ENCODE results near the gene SCRN2.
A peak's percentile ranks its signal among the peaks of the same experiment; 100 is the strongest.

Gene SCRN2

GRCh38 chr17:47821031-47821423, 20.0 kb downstream of the SCRN2 start:
- DNase-seq (ENCODE audit: low read depth in 2 of 2): no peak

GRCh38 chr17:47820033-47820789, 20.9 kb downstream of the SCRN2 start:
- no peak for DNase-seq (ENCODE audit: low read depth in 2 of 2)

- DNase-seq (ENCODE audit: low read depth in 2 of 2): no peak
These were observed 21.6 kb downstream of the SCRN2 start for GRCh38 chr17:47819475-47819874.

GRCh38 chr17:47818002-47818695, 22.9 kb downstream of the SCRN2 start:
- no peak for DNase-seq (ENCODE audit: low read depth in 2 of 2)

- DNase-seq (ENCODE audit: low read depth in 2 of 2): no peak
These were observed 24.1 kb downstream of the SCRN2 start for GRCh38 chr17:47816947-47817346.

DNA sequence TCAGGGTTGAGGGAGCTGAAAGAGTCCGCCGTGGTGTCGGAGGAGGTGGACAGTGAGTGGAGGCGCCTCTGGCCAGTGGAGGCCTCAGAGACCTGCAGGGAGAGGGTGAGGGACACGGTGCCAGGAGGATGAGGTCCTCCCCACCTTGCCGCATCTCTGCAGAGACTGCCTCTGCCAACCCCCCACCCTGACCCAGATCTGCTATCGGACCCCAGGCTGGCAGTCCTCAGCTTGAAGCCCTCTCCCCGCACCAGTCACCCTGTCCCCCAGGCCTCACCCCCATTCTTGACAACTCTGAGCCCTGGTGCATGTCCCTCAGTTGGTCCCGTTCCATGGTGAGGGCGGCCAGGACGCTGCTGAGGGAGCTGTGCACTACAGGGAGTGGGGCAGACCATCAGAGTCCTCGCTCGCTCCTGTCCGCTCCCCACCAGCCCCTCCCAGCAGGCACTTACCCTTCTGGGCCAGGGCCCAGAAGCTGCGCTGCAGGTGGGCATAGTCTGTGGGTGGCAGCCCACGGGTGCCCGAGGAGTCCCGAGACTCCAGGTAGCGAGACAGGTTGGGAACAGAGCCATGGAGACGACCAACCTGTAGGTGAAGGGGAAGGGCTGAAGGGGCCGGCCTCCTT, 24.9 kb downstream of the SCRN2 start:
- DNase-seq (ENCODE audit: low read depth in 2 of 2): no peak

DNA sequence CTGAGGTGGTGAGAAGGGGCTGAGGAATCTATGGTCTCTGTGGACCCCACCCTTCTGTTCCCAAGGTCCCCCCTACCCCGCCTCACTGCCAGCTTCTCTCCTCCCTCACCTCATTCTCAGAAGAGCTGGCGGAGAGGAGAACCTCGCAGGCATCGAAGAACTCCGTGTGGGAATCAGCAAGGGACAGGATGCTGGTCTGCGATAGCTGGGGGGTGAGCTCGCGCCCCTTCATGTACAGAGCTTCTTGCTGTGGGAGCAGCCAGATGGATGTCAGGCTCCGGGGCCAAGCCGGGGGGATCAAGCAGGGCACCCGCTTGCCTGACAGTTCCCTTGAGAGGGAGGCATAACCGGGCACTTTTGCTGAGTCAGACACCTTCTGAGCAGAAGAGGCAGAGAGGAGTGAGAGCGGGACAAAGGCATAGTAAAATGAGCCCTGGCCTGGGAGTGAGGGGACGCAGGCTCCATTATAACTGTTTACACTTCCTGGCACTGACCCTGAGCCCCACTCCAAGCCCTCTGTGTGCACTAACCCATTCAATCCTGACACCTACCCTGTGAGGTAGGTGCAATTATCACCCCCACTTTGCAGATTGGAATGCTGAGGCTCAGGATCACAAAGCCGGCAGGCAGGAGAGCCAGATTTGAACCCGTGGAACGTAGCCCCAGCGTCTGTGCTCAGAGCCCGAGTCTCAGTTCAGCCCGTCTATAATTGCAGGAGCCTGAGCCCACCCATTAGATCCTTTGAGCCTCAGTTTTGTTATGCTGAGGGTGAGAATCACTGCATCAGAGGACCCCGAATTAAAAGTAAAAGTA, 25.8 kb downstream of the SCRN2 start:
- no peak for DNase-seq (ENCODE audit: low read depth in 2 of 2)

DNA sequence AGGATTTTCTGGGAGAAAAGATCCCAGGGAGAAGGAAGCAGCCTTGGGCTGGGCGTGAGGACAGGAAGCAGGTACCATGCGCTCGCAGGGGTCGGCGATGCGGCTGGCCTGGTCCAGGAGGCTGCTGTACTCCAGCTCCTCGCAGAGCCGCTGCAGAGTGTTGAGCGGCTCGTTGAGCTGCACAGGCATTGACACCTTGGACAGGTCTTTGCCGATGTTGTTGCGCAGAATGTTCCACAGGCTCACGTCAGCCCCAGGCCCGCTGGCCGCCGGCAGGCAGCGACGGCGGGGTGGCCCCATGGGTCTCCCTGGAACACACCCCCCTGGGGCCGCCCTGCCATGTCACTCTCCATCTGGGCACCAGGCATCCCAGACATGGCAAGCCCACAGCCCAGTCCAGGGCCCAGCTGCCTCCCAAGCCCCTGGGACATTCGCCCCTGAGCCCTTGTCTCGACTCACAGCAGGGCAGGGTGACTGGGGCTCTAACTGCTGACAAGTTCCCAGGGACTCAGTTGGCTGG, 27.5 kb downstream of the SCRN2 start:
- no peak for DNase-seq (ENCODE audit: low read depth in 2 of 2)

GRCh38 chr17:47813077-47813476, 28.0 kb downstream of the SCRN2 start:
- no peak for DNase-seq (ENCODE audit: low read depth in 2 of 2)

DNA sequence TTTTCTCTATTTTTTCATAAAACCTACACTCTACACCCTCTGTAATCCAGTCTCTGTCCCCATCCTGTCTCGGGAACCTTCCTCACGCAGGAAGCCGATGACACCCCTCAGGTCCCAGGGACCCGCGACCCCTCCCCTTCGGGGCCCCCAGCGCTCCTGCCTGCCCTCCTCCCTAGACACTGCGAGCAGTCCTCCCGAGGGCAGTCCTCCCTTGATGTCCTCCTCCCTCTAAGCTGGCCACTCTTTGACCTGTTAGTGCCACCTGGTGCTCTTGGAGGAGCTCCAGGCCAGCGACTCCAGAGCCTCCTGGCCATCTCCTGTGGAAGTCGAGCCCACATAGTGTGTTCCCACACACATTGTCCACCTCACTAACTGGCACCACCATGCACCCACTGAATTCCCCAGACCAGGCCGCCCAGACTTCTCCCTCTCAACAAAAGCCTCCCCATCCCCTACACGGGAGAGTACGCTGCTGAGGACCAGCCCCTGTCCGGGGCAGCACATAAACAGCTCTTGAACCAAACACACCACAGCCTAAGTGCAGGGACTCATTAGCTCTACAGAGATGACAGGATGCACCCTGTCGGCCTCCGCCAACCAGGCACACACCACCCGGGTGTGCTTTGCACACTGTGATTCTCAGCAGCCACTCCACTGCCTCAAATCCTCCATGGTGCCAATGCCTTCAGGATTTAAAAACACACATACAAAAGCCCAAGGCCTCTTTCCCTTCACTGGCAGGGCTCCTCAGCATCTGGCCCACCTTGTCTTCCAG, 28.7 kb downstream of the SCRN2 start:
- no peak for DNase-seq (ENCODE audit: low read depth in 2 of 2)

DNA sequence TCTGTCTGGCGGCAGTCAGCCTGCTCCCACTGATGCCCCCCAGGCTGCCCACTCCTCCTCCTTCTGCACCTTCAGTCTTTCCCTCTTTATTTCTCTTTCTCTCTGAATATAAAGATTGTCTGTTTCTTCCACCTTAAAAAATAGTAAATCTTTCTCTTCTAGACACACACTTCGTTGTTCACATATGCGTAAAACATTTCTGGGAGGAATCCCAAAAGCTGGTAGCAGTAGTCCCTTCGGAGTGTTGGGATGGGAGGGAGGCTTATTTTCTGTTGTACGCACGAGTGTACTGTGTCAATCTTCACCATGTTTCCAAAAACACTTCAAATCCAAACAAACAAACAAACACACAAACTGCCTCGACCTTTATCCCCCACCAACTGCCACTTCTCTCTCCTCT, 29.4 kb downstream of the SCRN2 start:
- no peak for DNase-seq (ENCODE audit: low read depth in 2 of 2)

GRCh38 chr17:47810901-47811635, 30.0 kb downstream of the SCRN2 start:
- DNase-seq (ENCODE audit: low read depth in 2 of 2): no peak

DNA sequence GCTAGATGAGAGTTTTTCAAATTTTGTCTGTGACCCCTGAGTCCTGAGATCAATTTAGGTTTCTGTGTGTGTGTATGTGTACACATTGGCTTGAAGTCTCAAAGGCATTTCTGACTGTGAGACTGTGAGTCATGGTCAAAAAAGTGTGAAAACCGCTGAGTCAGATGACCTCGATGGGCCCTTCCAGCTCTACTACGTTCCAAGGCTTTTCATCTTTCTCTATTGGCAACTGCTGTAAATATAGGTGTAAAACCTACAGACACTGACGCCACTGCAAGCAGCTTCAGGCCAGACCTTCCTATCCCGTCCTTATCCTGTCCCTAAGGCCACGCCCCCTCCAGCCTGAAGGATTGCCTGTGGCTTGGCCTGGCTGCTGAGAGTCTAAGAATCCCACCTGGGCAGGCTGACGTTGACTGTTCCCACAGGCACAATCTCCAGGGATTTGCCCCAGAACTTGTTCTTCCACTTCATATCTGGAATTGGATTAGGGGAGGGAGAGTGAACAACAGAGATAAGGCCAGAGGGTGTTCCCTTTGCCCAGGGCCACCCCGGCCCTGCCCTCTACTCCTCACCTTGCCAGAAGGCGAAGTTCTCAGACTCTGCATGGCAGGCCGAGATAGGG, 30.8 kb downstream of the SCRN2 start:
- DNase-seq (ENCODE audit: low read depth in 2 of 2): peak in 1 of 2 donors; percentile 22

DNA sequence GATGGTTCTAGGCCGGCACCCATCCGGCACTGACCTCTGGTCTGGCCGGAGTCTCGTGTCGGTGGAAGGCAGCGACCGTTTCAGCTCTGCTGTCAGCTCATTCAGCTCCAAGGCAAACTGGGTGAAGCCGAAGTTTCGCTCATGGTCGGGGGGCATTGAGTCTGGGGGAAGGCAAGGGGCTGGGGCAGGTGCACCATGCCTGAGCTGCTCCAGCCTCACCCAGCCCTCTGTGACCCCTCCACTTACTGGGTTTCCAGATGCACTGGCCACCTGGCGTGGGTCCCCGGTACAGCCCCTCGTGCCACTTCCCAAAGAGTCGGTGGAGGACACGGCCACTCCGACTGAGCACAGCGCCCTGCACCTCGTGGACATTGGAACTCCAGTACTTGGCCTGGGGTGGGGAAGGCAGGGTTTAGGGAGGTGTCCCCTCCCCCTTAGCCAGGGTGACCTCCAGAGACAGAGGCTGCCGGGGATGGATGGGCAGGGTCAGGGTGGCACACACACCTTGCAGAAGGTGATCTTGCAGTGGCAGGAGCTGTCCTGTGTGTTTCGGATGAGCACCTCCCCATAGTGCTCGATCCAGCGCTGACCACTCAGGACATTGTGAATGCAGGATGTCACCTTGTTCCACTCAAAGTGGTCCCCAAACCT, 32.1 kb downstream of the SCRN2 start:
- DNase-seq (ENCODE audit: low read depth in 2 of 2): no peak

GRCh38 chr17:47808036-47808829, 32.8 kb downstream of the SCRN2 start:
- no peak for DNase-seq (ENCODE audit: low read depth in 2 of 2)

DNA sequence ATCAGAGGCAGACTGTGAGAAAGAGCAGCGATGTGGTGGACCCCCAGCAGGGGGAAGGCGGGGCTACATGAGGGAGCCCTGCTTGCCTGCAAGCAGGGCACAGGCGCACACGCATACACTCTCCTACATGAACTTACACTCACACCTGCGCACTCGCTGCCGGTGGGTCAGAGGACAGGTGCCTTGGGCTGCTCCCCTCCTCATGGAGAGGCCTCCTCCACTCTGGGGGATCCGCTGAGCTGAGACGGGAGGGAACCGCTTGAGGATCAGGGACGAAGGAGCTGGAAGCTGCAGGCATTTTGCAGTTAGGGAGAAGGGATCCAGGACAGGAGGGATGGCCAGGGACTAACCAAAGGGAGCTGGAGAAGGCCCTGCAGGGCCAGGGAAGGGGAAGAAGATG, 33.7 kb downstream of the SCRN2 start:
- DNase-seq (ENCODE audit: low read depth in 2 of 2): no peak

DNA sequence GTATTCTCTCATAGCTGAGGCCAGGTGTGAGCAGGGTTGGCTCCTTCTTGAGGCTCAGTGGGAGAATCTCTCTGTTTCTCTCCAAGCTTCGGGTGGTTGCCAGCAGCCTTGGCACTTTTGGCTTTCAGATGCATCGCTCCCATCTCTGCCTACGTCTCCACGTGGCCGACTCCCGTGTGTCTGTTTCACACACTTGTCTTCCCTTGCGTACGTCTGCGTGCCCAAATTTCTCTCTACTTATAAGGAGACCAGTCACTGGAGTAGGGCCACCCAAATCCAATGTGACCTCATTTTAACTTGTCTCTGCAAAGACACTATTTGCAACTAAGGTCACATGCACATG, 34.2 kb downstream of the SCRN2 start:
- DNase-seq (ENCODE audit: low read depth in 2 of 2): no peak

- no peak for DNase-seq (ENCODE audit: low read depth in 2 of 2)
These were observed 34.8 kb downstream of the SCRN2 start for GRCh38 chr17:47806026-47806912.
